GM19025 (cell line): ENCODE measurements around the gene NT5C3B.
"Not testable (repeated sequence)": the region's sequence is repeated elsewhere in the genome, so short reads cannot be mapped to it uniquely, and the experiment has no call there.

Experiments used
- ATAC-seq: cut with Tn5 transposase; IDR thresholded peaks from one replicate; pipeline ENCODE4 v1.9.1; 2021; ENCODE audit warnings: mild to moderate bottlenecking, low read depth, moderate library complexity; ENCODE audit not compliant: unreplicated experiment

The NT5C3B gene

GRCh38 chr17:41785859-41786226 lies 50.2 kb downstream of the NT5C3B start:
- no peak for ATAC-seq

GRCh38 chr17:41785091-41785858 lies 50.8 kb downstream of the NT5C3B start:
- no peak for ATAC-seq

- no peak for ATAC-seq
Observed at GRCh38 chr17:41784207-41784744, 51.8 kb downstream of the NT5C3B start.

- ATAC-seq = no peak
Observed at GRCh38 chr17:41782142-41782541, 53.9 kb downstream of the NT5C3B start.

- no peak for ATAC-seq
Observed at GRCh38 chr17:41781404-41782110, 54.5 kb downstream of the NT5C3B start.

- no peak for ATAC-seq
Observed at GRCh38 chr17:41779954-41780353, 56.1 kb downstream of the NT5C3B start.

GRCh38 chr17:41777574-41778188 lies 58.4 kb downstream of the NT5C3B start:
- ATAC-seq = no peak

GRCh38 chr17:41777157-41777573 lies 58.9 kb downstream of the NT5C3B start:
- ATAC-seq = no peak

GRCh38 chr17:41776262-41776900 lies 59.7 kb downstream of the NT5C3B start:
- ATAC-seq = not testable (repeated sequence)

GRCh38 chr17:41775394-41776226 lies 60.4 kb downstream of the NT5C3B start:
- ATAC-seq = no peak
